Vagina (tissue), 2 donors: ENCODE results near the gene ANKRD11. TPM values are rescaled to one million over a fixed set of nuclear protein-coding genes. Genes with fewer than 3 reads are reported as not detected.

ENCODE experiments used
- DNase-seq, 2 donors: peaks; one replicate each; pipeline ENCODE4 v3.0.0-alpha.2; 2017; ENCODE audit errors: extremely low spot score in 2 of 2
- H3K27ac ChIP-seq: fragments of 200-600 bp; sonication (generic); one replicate; pipeline ENCODE4 v1.5.1; 2019
- H3K27me3 ChIP-seq: fragments of 200-600 bp; sonication (generic); one replicate; pipeline ENCODE4 v1.5.1; 2019
- H3K36me3 ChIP-seq, 2 donors: fragments of 200-600 bp; sonication (generic); one replicate each; pipeline ENCODE4 v1.5.1; 2017 to 2019
- H3K4me1 ChIP-seq: fragments of 200-600 bp; sonication (generic); one replicate; pipeline ENCODE4 v1.5.1; 2019
- H3K4me3 ChIP-seq, 2 donors: fragments of 200-600 bp; sonication (generic); 1 replicate in 1 of 2; 2 replicates in 1 of 2; pipeline ENCODE4 v1.5.1; 2016 to 2019
- H3K9me3 ChIP-seq: fragments of 200-600 bp; sonication (generic); one replicate; pipeline ENCODE4 v1.5.1; 2019
- POLR2A ChIP-seq, 2 donors: fragments of 450-650 bp; IDR thresholded peaks; one replicate each; pipeline ENCODE4 v1.6.1; 2017; ENCODE audit warnings: antibody characterized with exemption in 2 of 2, mild to moderate bottlenecking in 2 of 2, moderate library complexity in 2 of 2
- POLR2AphosphoS5 ChIP-seq, 2 donors: sonication (generic); formaldehyde crosslinking; IDR thresholded peaks; one replicate each; pipeline ENCODE4 v1.9.0; 2017; ENCODE audit warnings: antibody characterized with exemption in 2 of 2, mild to moderate bottlenecking in 2 of 2, low read depth in 1 of 2; ENCODE audit not compliant: insufficient read depth in 1 of 2
- intact Hi-C: fragments of 100-400 bp; cut with DNase I; formaldehyde crosslinking; loops from one replicate; pipeline ENCODE4 v1.15.1; 2023
- small RNA-seq: library from RNA; depleted of rRNA; stranded (forward); fragments of <200 nt; gene quantifications from one replicate; pipeline ENCODE3, GENCODE V24; 2016
- total RNA-seq: library from RNA; depleted of rRNA; stranded (reverse); fragments of >200 nt; gene quantifications from one replicate; pipeline ENCODE4 v1.2.3, GENCODE V29; 2016
- TF ChIP-seq, protein P1 (sequence below), 3 experiments: fragments of 450-650 bp in 2 of 3; fragments of 200-600 bp in 1 of 3; sonication (generic) in 1 of 3; IDR thresholded peaks; one replicate each; pipeline ENCODE4 v1.5.1; 2017 to 2019; ENCODE audit warnings: antibody characterized with exemption in 3 of 3, mild to moderate bottlenecking in 2 of 3, moderate library complexity in 2 of 3

ANKRD11 gene
- total RNA-seq, 1 donor from 2014 or later: 135 TPM

GRCh38 chr16:89219365-89219764 lies 271.0 kb downstream of the ANKRD11 start:
- TF ChIP-seq POLR2A (IDR thresholded peaks at IDR 0.05): no peak
- TF ChIP-seq POLR2AphosphoS5 (IDR thresholded peaks at IDR 0.05; ENCODE audit: insufficient read depth in 1 of 2, low read depth in 1 of 2): no peak
- TF ChIP-seq, protein P1, sequence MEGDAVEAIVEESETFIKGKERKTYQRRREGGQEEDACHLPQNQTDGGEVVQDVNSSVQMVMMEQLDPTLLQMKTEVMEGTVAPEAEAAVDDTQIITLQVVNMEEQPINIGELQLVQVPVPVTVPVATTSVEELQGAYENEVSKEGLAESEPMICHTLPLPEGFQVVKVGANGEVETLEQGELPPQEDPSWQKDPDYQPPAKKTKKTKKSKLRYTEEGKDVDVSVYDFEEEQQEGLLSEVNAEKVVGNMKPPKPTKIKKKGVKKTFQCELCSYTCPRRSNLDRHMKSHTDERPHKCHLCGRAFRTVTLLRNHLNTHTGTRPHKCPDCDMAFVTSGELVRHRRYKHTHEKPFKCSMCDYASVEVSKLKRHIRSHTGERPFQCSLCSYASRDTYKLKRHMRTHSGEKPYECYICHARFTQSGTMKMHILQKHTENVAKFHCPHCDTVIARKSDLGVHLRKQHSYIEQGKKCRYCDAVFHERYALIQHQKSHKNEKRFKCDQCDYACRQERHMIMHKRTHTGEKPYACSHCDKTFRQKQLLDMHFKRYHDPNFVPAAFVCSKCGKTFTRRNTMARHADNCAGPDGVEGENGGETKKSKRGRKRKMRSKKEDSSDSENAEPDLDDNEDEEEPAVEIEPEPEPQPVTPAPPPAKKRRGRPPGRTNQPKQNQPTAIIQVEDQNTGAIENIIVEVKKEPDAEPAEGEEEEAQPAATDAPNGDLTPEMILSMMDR (IDR thresholded peaks at IDR 0.05): no peak
- H3K4me3 ChIP-seq: no peak overlapping the region
- no peaks in the 10 kb centered on the region for H3K9me3 ChIP-seq
- DNase-seq: no peak
- no peaks in the 10 kb centered on the region for H3K27me3 ChIP-seq
- peaks cover 35% of the 10 kb centered on the region for H3K4me1 ChIP-seq
- H3K36me3 ChIP-seq: peaks cover 0 to 37% of the 10 kb centered on the region in 2 donors
- no peak overlapping the region for H3K27ac ChIP-seq
- intact Hi-C loops: loop anchor here (5.0 to 10.0 kb wide), 2 partner anchors 275 to 482 kb away; no protein-coding TSS in a partner anchor

Small RNA genes within 50 kb of the gene (small RNA-seq; reads per million reads assigned to genes)
- not detected for gene RNU6-430P

Other genes starting within 250 kb of the ANKRD11 start
- gene SPG7, start 17.8 kb upstream of the ANKRD11 start, total RNA-seq: 119 TPM
- 8,204 TPM for gene RPL13, start 70.1 kb upstream of the ANKRD11 start, total RNA-seq
- gene CPNE7, start 85.2 kb upstream of the ANKRD11 start, total RNA-seq: 4.9 TPM
- gene DPEP1, start 123.1 kb upstream of the ANKRD11 start, total RNA-seq: not detected
- gene CHMP1A, start 167.1 kb upstream of the ANKRD11 start, total RNA-seq: 117 TPM
- gene SPATA33, start 167.3 kb upstream of the ANKRD11 start, total RNA-seq: 5.2 TPM
- 44.0 TPM for gene CDK10, start 196.1 kb upstream of the ANKRD11 start, total RNA-seq
- 16.2 TPM for gene SPATA2L, start 211.1 kb upstream of the ANKRD11 start, total RNA-seq
- gene VPS9D1, start 230.3 kb upstream of the ANKRD11 start, total RNA-seq: 10.1 TPM
- gene ZNF276, start 231.0 kb upstream of the ANKRD11 start, total RNA-seq: 57.0 TPM